Chondrocyte (in vitro differentiated cells): ENCODE measurements around the gene HMGXB3. TPM values are rescaled to one million over a fixed set of nuclear protein-coding genes. Genes with fewer than 3 reads are reported as not detected.

Experiments used
- DNase-seq: peaks from one replicate; pipeline ENCODE4 v3.0.0; 2021; ENCODE audit warnings: mixed read lengths, low spot score
- H3K27ac Mint-ChIP-seq: one replicate; pipeline ENCODE4 v1.8.0; 2021; ENCODE audit warnings: mild to moderate bottlenecking, moderate library complexity, mixed read lengths; ENCODE audit not compliant: unreplicated experiment
- H3K27me3 Mint-ChIP-seq: 2 replicates; pipeline ENCODE4 v1.8.0; 2021; ENCODE audit warnings: low read depth, mixed read lengths
- H3K36me3 Mint-ChIP-seq: 2 replicates; pipeline ENCODE4 v1.8.0; 2021; ENCODE audit warnings: low read depth, mixed read lengths
- H3K4me1 Mint-ChIP-seq: 2 replicates; pipeline ENCODE4 v1.8.0; 2021; ENCODE audit warnings: low read depth, mild to moderate bottlenecking, mixed read lengths
- H3K4me3 Mint-ChIP-seq: one replicate; pipeline ENCODE4 v1.8.0; 2021; ENCODE audit warnings: mild to moderate bottlenecking, moderate library complexity, mixed read lengths; ENCODE audit not compliant: unreplicated experiment
- H3K9me3 Mint-ChIP-seq: 2 replicates; pipeline ENCODE4 v1.8.0; 2021; ENCODE audit warnings: low read depth, mixed read lengths
- total RNA-seq: library from RNA; stranded (reverse); gene quantifications from 3 replicates; pipeline ENCODE4 v1.2.1, GENCODE V29; 2021
- TF ChIP-seq, protein P1 (sequence below): fragments of 200-600 bp; sonication (generic); IDR thresholded peaks from 2 replicates; pipeline ENCODE4 v1.5.0; 2021; ENCODE audit warnings: antibody characterized with exemption, mild to moderate bottlenecking, moderate library complexity

Gene HMGXB3
- total RNA-seq, 1 donor from 2014 or later = 44.2 TPM

DNA sequence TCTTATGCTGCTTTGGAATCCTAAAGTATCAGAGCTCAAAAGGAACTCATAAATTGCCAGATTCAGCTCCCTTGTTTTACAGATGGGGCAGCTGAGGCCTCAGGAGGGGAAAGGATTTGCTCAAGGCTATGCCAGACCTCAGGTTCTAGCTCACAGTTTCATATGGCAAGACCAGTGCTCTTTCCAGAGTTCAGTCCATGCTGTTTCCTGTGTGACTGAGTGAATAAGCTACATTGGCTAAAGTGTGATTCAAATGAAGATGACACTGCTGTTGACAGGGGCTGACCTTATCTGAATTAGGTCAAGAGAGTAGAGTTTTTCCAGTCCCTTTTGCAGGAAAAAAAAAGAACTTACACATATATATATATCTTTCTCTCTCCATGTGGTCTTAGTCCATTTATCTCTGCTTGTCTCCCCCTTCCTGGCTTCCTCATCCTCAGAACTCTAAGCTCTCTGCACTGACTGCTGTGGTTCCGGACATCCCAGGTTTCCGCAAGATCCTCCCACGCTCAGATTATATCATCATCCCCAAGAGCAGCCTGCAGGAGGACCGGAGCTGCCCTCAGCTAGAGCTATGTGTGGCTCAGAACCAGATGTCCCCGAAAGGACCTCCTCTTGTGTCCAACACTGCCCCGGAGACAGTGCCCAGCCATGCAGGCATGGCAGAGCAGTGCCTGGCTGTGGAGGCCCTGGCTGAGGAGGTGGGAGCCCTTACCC, 9.3 kb downstream of the HMGXB3 start:
- peaks cover 17% of the 10 kb centered on the region for H3K4me1 Mint-ChIP-seq
- no peak for DNase-seq
- H3K36me3 Mint-ChIP-seq = peaks cover 40% of the 10 kb centered on the region
- no peak overlapping the region for H3K4me3 Mint-ChIP-seq
- no peaks in the 10 kb centered on the region for H3K9me3 Mint-ChIP-seq
- H3K27ac Mint-ChIP-seq = no peak overlapping the region
- TF ChIP-seq, protein P1, sequence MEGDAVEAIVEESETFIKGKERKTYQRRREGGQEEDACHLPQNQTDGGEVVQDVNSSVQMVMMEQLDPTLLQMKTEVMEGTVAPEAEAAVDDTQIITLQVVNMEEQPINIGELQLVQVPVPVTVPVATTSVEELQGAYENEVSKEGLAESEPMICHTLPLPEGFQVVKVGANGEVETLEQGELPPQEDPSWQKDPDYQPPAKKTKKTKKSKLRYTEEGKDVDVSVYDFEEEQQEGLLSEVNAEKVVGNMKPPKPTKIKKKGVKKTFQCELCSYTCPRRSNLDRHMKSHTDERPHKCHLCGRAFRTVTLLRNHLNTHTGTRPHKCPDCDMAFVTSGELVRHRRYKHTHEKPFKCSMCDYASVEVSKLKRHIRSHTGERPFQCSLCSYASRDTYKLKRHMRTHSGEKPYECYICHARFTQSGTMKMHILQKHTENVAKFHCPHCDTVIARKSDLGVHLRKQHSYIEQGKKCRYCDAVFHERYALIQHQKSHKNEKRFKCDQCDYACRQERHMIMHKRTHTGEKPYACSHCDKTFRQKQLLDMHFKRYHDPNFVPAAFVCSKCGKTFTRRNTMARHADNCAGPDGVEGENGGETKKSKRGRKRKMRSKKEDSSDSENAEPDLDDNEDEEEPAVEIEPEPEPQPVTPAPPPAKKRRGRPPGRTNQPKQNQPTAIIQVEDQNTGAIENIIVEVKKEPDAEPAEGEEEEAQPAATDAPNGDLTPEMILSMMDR = no peak
- H3K27me3 Mint-ChIP-seq = no peaks in the 10 kb centered on the region

DNA sequence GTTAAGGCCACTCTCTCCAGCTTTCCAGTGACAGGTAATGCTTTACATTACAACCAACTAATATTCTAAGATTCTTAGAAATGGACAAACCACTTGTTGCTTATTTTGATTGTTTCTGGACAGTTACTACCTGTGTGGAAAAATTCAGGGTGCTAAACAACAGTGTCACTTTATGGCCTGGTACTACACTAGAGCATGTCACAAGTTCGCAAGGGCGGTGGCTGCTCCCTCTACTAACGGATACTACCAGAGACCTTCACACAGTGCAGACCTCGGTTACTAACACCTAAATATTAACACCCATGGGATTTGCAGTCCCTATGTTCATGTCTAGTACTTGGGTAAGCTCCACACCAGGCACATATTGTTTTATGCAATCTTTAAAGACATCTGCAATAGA, 13.4 kb downstream of the HMGXB3 start:
- Mint-ChIP-seq H3K36me3 (peaks cover 60% of the 10 kb centered on the region), H3K4me1 (peaks cover 26% of the 10 kb centered on the region), H3K9me3 (peaks cover 12% of the 10 kb centered on the region), H3K27ac (peak overlapping the region; percentile 32), H3K27me3 (no peaks in the 10 kb centered on the region), H3K4me3 (no peak overlapping the region)
- TF ChIP-seq, protein P1 = no peak
- no peak for DNase-seq

DNA sequence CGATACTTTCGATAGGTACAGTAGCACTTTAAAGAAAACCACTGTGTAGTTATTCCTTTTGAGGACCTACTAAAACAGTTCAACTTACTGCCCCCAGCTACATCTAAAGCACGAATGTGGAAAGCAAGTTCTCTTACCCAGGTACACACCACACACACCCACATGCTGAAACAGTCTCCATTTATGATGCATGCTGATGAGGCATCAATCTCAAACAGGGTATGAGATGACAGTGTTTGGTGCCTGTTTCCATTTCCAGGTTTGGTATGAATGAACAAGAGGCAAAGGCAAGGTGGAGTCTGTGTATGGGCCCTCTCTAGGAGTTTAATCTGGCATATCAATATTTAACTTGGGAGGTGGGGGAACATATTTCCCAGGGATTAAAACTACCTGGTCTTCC, 13.9 kb downstream of the HMGXB3 start:
- peaks cover 12% of the 10 kb centered on the region for H3K9me3 Mint-ChIP-seq
- TF ChIP-seq, protein P1 = no peak
- no peak overlapping the region for H3K4me3 Mint-ChIP-seq
- H3K4me1 Mint-ChIP-seq = peaks cover 26% of the 10 kb centered on the region
- no peaks in the 10 kb centered on the region for H3K27me3 Mint-ChIP-seq
- no peak overlapping the region for H3K27ac Mint-ChIP-seq
- DNase-seq = no peak
- peaks cover 66% of the 10 kb centered on the region for H3K36me3 Mint-ChIP-seq

DNA sequence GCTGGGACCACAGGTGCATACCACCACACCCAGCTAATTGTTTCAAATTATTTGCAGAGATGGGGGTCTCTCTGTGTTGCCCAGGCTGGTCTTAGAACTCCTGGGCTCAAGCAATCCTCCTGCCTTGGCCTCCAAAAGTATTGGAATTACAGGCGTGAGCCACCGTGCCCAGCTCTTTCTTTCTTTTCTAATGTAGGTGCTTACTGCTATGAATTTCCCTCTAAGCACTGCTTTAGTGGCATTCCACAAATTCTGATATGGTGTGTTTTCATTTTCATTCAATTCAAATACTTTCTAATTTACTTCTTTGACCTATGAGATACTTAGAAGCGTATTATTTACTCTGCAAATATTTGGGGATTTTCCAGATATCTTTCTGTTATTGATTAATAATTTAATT, 14.9 kb downstream of the HMGXB3 start:
- DNase-seq = no peak
- peaks cover 12% of the 10 kb centered on the region for H3K9me3 Mint-ChIP-seq
- TF ChIP-seq, protein P1 = no peak
- H3K36me3 Mint-ChIP-seq = peaks cover 65% of the 10 kb centered on the region
- no peak overlapping the region for H3K27ac Mint-ChIP-seq
- no peak overlapping the region for H3K4me3 Mint-ChIP-seq
- H3K27me3 Mint-ChIP-seq = no peaks in the 10 kb centered on the region
- peaks cover 28% of the 10 kb centered on the region for H3K4me1 Mint-ChIP-seq

DNA sequence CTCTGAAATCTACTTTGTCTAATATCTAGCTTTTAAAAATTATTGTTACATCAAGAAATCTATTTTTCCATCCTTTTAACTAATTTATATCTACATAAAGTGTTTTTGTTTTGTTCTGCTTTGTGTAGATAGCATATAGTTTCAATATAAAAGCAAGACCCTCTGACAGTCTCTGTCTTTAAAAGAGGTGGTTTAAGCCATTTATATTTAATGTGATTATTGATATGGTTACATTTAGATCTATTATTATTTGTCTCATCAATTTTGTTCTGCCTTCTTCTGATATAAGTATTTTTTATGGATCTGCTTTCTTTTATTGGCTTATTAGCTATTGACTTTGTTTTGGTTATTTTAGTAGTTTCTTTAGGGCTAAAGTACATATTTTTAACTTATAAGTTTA, 16.0 kb downstream of the HMGXB3 start:
- no peak overlapping the region for H3K4me3 Mint-ChIP-seq
- H3K36me3 Mint-ChIP-seq = peaks cover 62% of the 10 kb centered on the region
- no peaks in the 10 kb centered on the region for H3K27me3 Mint-ChIP-seq
- H3K27ac Mint-ChIP-seq = no peak overlapping the region
- DNase-seq = no peak
- H3K9me3 Mint-ChIP-seq = peaks cover 12% of the 10 kb centered on the region
- TF ChIP-seq, protein P1 = no peak
- H3K4me1 Mint-ChIP-seq = peaks cover 37% of the 10 kb centered on the region
